Gastroesophageal sphincter (tissue), 3 donors: ENCODE data around the gene DNAJC1.

Experiments
- CTCF ChIP-seq, 4 experiments: fragments of 200-600 bp in 2 of 4; fragments of 450-650 bp in 2 of 4; sonication (generic) in 1 of 4; IDR thresholded peaks; one replicate each; pipeline ENCODE4 v1.5.1; 2017 to 2019; ENCODE audit warnings: antibody characterized with exemption in 4 of 4, mild to moderate bottlenecking in 2 of 4, moderate library complexity in 2 of 4
- EP300 ChIP-seq: sonication (generic); formaldehyde crosslinking; IDR thresholded peaks from one replicate; pipeline ENCODE4 v1.6.1; 2017; ENCODE audit warnings: antibody characterized with exemption, mild to moderate bottlenecking
- POLR2A ChIP-seq, 2 donors: fragments of 450-650 bp; IDR thresholded peaks; one replicate each; pipeline ENCODE4 v1.6.1; 2017; ENCODE audit warnings: antibody characterized with exemption in 2 of 2, mild to moderate bottlenecking in 2 of 2, moderate library complexity in 1 of 2

DNA sequence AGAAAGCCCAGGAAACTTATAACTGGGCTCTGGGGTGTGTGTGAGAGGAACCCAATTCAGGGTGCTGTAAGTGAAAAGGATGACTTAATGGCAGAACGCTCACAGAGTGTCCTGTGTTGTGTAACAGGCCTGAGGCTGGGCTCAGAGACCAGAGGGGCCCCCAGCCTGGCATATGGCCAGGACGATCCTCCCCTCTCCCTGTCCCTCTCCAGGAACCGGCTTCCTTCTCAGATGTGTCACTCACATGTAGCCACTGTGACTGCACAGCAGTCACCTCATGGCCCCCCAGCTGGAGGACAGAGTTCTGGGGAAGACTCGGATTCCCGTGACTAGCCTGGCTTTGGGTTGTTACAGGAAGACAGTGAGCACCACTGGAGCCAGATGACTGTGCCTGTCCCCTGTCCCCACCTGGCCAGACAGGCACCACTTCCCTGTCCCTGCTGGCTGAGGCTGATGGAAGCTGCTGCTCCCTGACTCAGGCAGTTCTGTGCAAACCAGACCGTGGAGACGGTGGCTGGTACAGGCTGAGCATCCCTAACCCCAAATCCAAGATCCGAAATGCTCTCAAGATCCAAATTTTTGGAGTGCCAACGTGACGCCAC, 249.0 kb downstream of the DNAJC1 start:
- TF ChIP-seq EP300: no peak
- TF ChIP-seq CTCF (IDR thresholded peaks at IDR 0.05): no peak
- TF ChIP-seq POLR2A (IDR thresholded peaks at IDR 0.05): no peak
